ENCODE measurements around the gene BPIFB1.

GRCh38 chr20:33252460-33252859 lies 30.6 kb upstream of the BPIFB1 start:
- TF ChIP-seq CTCF (IDR thresholded peaks at IDR 0.05; ENCODE audit: low read depth, low read length), result no peak
- TF ChIP-seq POLR2A (IDR thresholded peaks at IDR 0.05; ENCODE audit: extremely low read depth, insufficient read length), result no peak
- no peak for TF ChIP-seq MYC (IDR thresholded peaks at IDR 0.05; ENCODE audit: low read depth, low read length)

Data from NB4 (cell line).